ENCODE data around the gene STON1.

GRCh38 chr2:48549972-48550371, 20.0 kb downstream of the STON1 start:
- no peak for TF ChIP-seq POLR2A (IDR thresholded peaks at IDR 0.05)
- no peak for TF ChIP-seq CTCF (IDR thresholded peaks at IDR 0.05)
